OCI-LY7 (cell line): ENCODE measurements around the gene CNGA1. TPM values are rescaled to one million over a fixed set of nuclear protein-coding genes. Genes with fewer than 3 reads are reported as not detected.
A peak's percentile ranks its signal among the peaks of the same experiment; 100 is the strongest.

Source experiments
- BruUV-seq: library from RNA; stranded (reverse); fragments of 400-500 nt; replicated peaks from 2 replicates; lab custom pipeline; 2021; lab: Mats Ljungman, UMichigan
- CTCF ChIA-PET: fragments of 300-600 bp; sonication (Branson Sonifier 250); formaldehyde crosslinking; loops from one replicate; lab custom pipeline; 2022; ENCODE audit warnings: antibody characterized with exemption; ENCODE audit not compliant: unreplicated experiment; lab: Charles Lee
- POLR2A ChIA-PET: fragments of 300-600 bp; sonication (Branson Sonifier 250); formaldehyde crosslinking; loops from one replicate; lab custom pipeline; 2022; ENCODE audit warnings: antibody characterized with exemption; lab: Charles Lee
- DNase-seq: peaks from one replicate; pipeline ENCODE4 v3.0.0-alpha.2; 2015; ENCODE audit warnings: low spot score
- H2AFZ ChIP-seq: fragments of 200-600 bp; sonication (generic), shearing (Covaris generic); 2 replicates; pipeline ENCODE4 v1.6.1; 2014; ENCODE audit warnings: mild to moderate bottlenecking, antibody characterized with exemption, low read length, moderate library complexity
- H3K27ac ChIP-seq: fragments of 200-600 bp; sonication (generic); 2 replicates; pipeline ENCODE4 v1.5.1; 2014; ENCODE audit warnings: mixed run types, low read depth, mild to moderate bottlenecking, moderate library complexity, low read length, inconsistent platforms; ENCODE audit not compliant: poor library complexity, severe bottlenecking
- H3K36me3 ChIP-seq: fragments of 200-600 bp; sonication (generic); 2 replicates; pipeline ENCODE4 v1.6.1; 2014; ENCODE audit warnings: mild to moderate bottlenecking, antibody characterized with exemption, low read length, moderate library complexity, mixed read lengths; ENCODE audit not compliant: insufficient read depth
- H3K4me1 ChIP-seq: fragments of 200-600 bp; sonication (generic); 2 replicates; pipeline ENCODE4 v1.5.1; 2014; ENCODE audit warnings: mild to moderate bottlenecking, low read length; ENCODE audit not compliant: insufficient read depth, poor library complexity, severe bottlenecking
- H3K4me2 ChIP-seq: fragments of 200-600 bp; sonication (generic); 2 replicates; pipeline ENCODE4 v1.6.1; 2014; ENCODE audit warnings: mild to moderate bottlenecking, low read length
- H3K4me3 ChIP-seq: fragments of 200-600 bp; sonication (generic); 2 replicates; pipeline ENCODE4 v1.5.1; 2014; ENCODE audit warnings: mild to moderate bottlenecking, low read depth, low read length; ENCODE audit not compliant: poor library complexity, severe bottlenecking
- H3K79me2 ChIP-seq: fragments of 200-600 bp; sonication (generic); 2 replicates; pipeline ENCODE4 v1.6.1; 2016; ENCODE audit warnings: low read depth, mild to moderate bottlenecking, low read length, moderate library complexity, mixed read lengths; ENCODE audit not compliant: insufficient read depth
- H3K9me2 ChIP-seq: fragments of 200-600 bp; sonication (generic); 2 replicates; pipeline ENCODE4 v1.6.1; 2016; ENCODE audit warnings: mild to moderate bottlenecking, low read length, mixed read lengths; ENCODE audit not compliant: insufficient read depth
- H3K9me3 ChIP-seq: fragments of 200-600 bp; sonication (generic); 2 replicates; pipeline ENCODE4 v1.6.1; 2014; ENCODE audit warnings: mild to moderate bottlenecking, mixed run types, low read length, mixed read lengths
- H4K20me1 ChIP-seq: fragments of 200-600 bp; sonication (generic); 2 replicates; pipeline ENCODE4 v1.6.1; 2014; ENCODE audit warnings: mild to moderate bottlenecking, antibody characterized with exemption, low read length, moderate library complexity, mixed read lengths; ENCODE audit not compliant: insufficient read depth
- EZH2phosphoT487 ChIP-seq: fragments of 200-600 bp; sonication (generic); IDR thresholded peaks from 2 replicates; pipeline ENCODE4 v1.6.1; 2018; ENCODE audit warnings: low read depth, borderline replicate concordance, mild to moderate bottlenecking, mixed run types, antibody characterized with exemption, low read length, moderate library complexity, mixed read lengths
- intact Hi-C: fragments of 100-400 bp; cut with micrococcal nuclease; formaldehyde crosslinking; loops from one replicate; pipeline ENCODE4 v1.10.0; 2022; ENCODE audit not compliant: unreplicated experiment
- total RNA-seq, 2 experiments: library from RNA; depleted of rRNA in 1 of 2; stranded (reverse); fragments of >200 nt in 1 of 2; shearing (Covaris generic) in 1 of 2; gene quantifications; 2 replicates each; pipeline ENCODE4 v1.2.3, GENCODE V29; 2014 to 2022
- TF ChIP-seq, protein P1 (sequence below): fragments of 200-600 bp; sonication (generic); conservative IDR thresholded peaks from 2 replicates; pipeline ENCODE4 v1.5.1; 2014; ENCODE audit warnings: mild to moderate bottlenecking, antibody characterized with exemption, low read length, moderate library complexity, mixed read lengths

CNGA1 gene
- total RNA-seq, 2 experiments from 2014 or later: not detected

DNA sequence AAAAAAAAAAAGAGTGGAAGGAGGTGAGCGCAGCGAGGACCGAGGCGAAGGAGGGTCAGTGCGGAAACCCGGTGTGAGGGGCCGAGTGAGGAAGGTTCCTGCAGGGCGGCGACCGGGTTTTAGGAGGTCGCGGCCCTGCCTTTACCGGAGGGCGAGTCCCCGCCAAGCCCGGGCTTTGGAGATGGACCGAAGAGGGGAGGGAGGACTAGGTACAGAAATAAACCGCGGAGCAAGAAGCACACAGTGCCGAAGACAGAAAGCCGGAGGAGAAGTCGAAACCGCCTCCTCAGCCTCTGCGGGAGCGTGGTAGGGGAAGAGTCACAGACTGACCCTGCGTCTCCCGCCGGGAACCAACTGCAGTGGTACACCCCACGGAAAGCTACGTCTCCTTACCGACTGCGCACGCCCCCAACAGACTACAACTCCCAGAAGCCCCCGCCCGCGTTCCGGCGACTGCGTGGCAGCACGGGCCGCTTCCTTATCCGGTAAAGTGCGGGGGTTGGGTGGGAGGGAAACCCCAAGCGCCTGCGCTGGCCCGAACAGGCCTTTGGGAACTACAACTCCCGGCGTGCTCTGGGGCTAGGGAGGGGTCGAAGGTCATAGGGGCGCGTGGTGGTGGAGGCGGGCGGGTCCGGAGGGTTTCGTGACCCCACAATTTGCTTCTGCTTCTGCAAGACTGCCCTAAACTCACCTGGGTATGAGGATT lies 102.1 kb downstream of the CNGA1 start, which contains the start of gene NFXL1:
NFXL1 (minus strand) TSS at position 364 of the 706 bp plus-strand sequence. CDS start 380 bp downstream, outside the sequence.
- Histone ChIP-seq H3K27ac (peak within 1 kb of the TSS; percentile 54), H3K9me3 (no peaks in the 10 kb centered on the region), H2AFZ (peak within 1 kb of the TSS; percentile 97), H3K9me2 (no peaks in the 10 kb centered on the region), H4K20me1 (no peaks in the 10 kb centered on the region; the same call in 1 of the 2 replicates), H3K4me1 (peaks cover 33% of the 10 kb centered on the region), H3K4me3 (peak within 1 kb of the TSS; percentile 98), H3K79me2 (peaks cover 34% of the 10 kb centered on the region), H3K4me2 (peak within 1 kb of the TSS; percentile 87), H3K36me3 (peaks cover 24% of the 10 kb centered on the region)
- BruUV-seq: no TSS peak
- POLR2A ChIA-PET: interaction anchor here (0.6 to 1.5 kb wide), 10 partner anchors 9 to 456 kb away, joined by 3 to 6 read pairs (median 3); partner anchors contain the start of gene ATP10D
- DNase-seq: peak; percentile 97
- TF ChIP-seq, protein P1, sequence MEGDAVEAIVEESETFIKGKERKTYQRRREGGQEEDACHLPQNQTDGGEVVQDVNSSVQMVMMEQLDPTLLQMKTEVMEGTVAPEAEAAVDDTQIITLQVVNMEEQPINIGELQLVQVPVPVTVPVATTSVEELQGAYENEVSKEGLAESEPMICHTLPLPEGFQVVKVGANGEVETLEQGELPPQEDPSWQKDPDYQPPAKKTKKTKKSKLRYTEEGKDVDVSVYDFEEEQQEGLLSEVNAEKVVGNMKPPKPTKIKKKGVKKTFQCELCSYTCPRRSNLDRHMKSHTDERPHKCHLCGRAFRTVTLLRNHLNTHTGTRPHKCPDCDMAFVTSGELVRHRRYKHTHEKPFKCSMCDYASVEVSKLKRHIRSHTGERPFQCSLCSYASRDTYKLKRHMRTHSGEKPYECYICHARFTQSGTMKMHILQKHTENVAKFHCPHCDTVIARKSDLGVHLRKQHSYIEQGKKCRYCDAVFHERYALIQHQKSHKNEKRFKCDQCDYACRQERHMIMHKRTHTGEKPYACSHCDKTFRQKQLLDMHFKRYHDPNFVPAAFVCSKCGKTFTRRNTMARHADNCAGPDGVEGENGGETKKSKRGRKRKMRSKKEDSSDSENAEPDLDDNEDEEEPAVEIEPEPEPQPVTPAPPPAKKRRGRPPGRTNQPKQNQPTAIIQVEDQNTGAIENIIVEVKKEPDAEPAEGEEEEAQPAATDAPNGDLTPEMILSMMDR: no peak
- no peak for TF ChIP-seq EZH2phosphoT487
- CTCF ChIA-PET: interaction anchor here (0.9 kb wide), 1 partner anchor 24 kb away, joined by 3 read pairs; no protein-coding TSS in a partner anchor
- intact Hi-C loops: loop anchor here (2.0 to 10.0 kb wide), 4 partner anchors 123 to 452 kb away; partner anchors contain the start of genes COMMD8 and SLAIN2

GRCh38 chr4:47913861-47914219 lies 102.6 kb downstream of the CNGA1 start:
- intact Hi-C loops: loop anchor here (2.0 to 10.0 kb wide), 4 partner anchors 123 to 451 kb away; partner anchors contain the start of genes COMMD8 and SLAIN2
- Histone ChIP-seq H3K79me2 (peaks cover 34% of the 10 kb centered on the region), H3K9me3 (no peaks in the 10 kb centered on the region), H3K9me2 (no peaks in the 10 kb centered on the region), H2AFZ (peak overlapping the region; percentile 80), H3K4me3 (peak overlapping the region; percentile 98), H3K27ac (peak overlapping the region; percentile 54), H3K4me2 (peak overlapping the region; percentile 87), H4K20me1 (no peaks in the 10 kb centered on the region; the same call in 1 of the 2 replicates), H3K4me1 (peaks cover 33% of the 10 kb centered on the region), H3K36me3 (peaks cover 29% of the 10 kb centered on the region)
- no TSS peak for BruUV-seq
- TF ChIP-seq, protein P1: peak; percentile 31; the same call in 1 of the 2 replicates
- no peak for TF ChIP-seq EZH2phosphoT487
- POLR2A ChIA-PET: interaction anchor here (0.6 to 1.7 kb wide), 9 partner anchors 8 to 455 kb away, joined by 3 to 11 read pairs (median 3); no protein-coding TSS in a partner anchor
- CTCF ChIA-PET: interaction anchor here (0.9 kb wide), 1 partner anchor 23 kb away, joined by 3 read pairs; no protein-coding TSS in a partner anchor
- DNase-seq: peak; percentile 49
